Activated naive CD4-positive, alpha-beta T cell (primary cell): Measurements from ENCODE around the gene PPFIA2.

Source experiments
- DNase-seq, 4 experiments: peaks; one replicate each; lab custom pipeline; 2025; lab: John Stamatoyannopoulos, UW

The PPFIA2 gene

GRCh38 chr12:81208187-81208911 is 550.8 kb downstream of the PPFIA2 start:
- no peak for DNase-seq
